ENCODE data around the gene GABRG3.

GRCh38 chr15:27077790-27078189 lies 106.8 kb downstream of the GABRG3 start:
- TF ChIP-seq CTCF (IDR thresholded peaks at IDR 0.05) (no peak), POLR2AphosphoS5 (IDR thresholded peaks at IDR 0.05) (no peak), POLR2A (IDR thresholded peaks at IDR 0.05; ENCODE audit: low read depth) (no peak)
